ENCODE data around the gene COPS7B.

COPS7B gene

DNA sequence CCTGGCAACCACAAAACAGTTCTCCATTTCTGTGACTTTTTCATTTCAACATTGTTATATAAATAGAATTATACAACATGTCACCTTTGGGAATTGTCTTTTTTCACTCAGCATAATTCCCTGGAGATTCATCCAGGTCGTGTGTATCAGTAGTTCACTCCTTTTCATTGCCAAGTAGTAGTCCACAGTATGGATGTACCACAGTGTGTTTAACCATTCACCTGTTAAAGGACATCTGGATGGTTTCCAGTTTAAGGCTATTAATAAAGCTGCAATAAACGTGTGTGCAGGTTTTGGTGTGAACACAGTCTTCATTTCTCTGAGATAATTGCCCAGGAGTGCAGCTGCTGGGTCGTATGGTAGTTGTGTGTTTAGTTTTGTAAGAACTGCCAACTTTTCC lies 35.7 kb downstream of the COPS7B start:
- no peak for DNase-seq (ENCODE audit: low read depth, low spot score)
- no peak for TF ChIP-seq CTCF (IDR thresholded peaks at IDR 0.05; ENCODE audit: low read depth, low read length)
- in situ Hi-C loops (cut with HindIII; ENCODE audit: low sequenced_read_pairs), result no loop called here
- H3K4me3 ChIP-seq (ENCODE audit: low read depth, low read length), result no peak overlapping the region

DNA sequence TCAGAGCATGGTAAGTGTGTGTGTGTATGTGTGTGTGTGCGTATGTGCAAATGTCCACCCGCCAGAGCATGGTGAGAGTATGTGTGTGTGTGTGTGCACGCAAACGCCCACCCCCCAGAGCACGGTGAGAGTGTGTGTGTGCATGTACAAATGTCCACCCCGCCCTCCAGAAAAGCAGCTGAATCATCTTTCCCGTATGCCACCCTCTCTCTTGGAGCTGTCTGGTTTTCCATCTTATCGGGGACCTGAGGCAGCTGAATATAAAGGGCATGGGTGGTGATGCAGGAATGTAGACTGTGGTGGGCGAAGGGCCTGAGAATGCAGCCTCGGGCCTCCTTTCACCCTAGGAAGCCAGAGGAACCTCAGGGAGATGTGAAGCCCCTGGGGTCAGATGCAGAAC lies 66.9 kb downstream of the COPS7B start:
- no peak for DNase-seq (ENCODE audit: low read depth, low spot score)
- no peak overlapping the region for H3K4me3 ChIP-seq (ENCODE audit: low read depth, low read length)
- TF ChIP-seq CTCF (IDR thresholded peaks at IDR 0.05; ENCODE audit: low read depth, low read length), result no peak
- in situ Hi-C loops (cut with HindIII; ENCODE audit: low sequenced_read_pairs), result no loop called here

DNA sequence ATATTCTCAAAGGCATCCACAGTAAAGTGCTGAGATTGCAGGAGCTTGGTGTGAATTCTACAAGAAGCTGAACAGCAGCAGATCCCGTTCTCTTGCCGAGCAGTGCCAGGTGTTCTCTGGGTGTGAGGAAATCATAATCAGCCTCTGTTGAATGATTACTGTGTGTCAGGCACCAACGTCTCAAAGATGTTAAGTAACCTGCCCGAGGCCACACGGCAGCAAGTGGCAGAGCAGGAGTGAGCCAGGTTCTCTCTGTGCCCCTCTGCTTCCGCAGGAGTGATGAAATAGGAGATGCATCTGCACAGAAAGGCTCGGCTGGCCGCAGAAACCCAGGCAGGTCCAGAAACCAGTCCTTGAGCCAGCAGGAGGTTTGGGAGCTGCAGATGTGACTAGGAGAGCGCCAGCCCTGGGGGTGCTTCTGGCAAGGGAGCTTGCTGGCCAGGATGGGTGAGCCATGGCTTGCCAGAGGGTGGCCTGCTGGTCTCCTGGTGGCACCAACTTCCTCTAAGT lies 68.4 kb downstream of the COPS7B start:
- no peak for DNase-seq (ENCODE audit: low read depth, low spot score)
- no peak for TF ChIP-seq CTCF (IDR thresholded peaks at IDR 0.05; ENCODE audit: low read depth, low read length)
- in situ Hi-C loops (cut with HindIII; ENCODE audit: low sequenced_read_pairs), result no loop called here
- H3K4me3 ChIP-seq (ENCODE audit: low read depth, low read length), result no peak overlapping the region

GRCh38 chr2:231856959-231857358 lies 70.7 kb downstream of the COPS7B start:
- in situ Hi-C loops (cut with HindIII; ENCODE audit: low sequenced_read_pairs), result no loop called here
- TF ChIP-seq CTCF (IDR thresholded peaks at IDR 0.05; ENCODE audit: low read depth, low read length), result no peak
- DNase-seq (ENCODE audit: low read depth, low spot score), result no peak
- no peak overlapping the region for H3K4me3 ChIP-seq (ENCODE audit: low read depth, low read length)
